GM15510 (cell line): ENCODE results near the gene ACHE.

Source experiments
- POLR2A ChIP-seq: IDR thresholded peaks from 3 replicates; pipeline ENCODE4 v1.6.1; 2011; ENCODE audit warnings: borderline replicate concordance; ENCODE audit not compliant: insufficient read length; ENCODE audit errors: extremely low read depth

ACHE gene

GRCh38 chr7:100896732-100897608 is 1.3 kb upstream of the ACHE start:
- no peak for TF ChIP-seq POLR2A

- no peak for TF ChIP-seq POLR2A
Observed at GRCh38 chr7:100895956-100896731, 456 bp upstream of the ACHE start.

GRCh38 chr7:100894860-100895700 is 608 bp downstream of the ACHE start:
- no peak for TF ChIP-seq POLR2A

GRCh38 chr7:100893910-100894721 is 1.6 kb downstream of the ACHE start:
- TF ChIP-seq POLR2A: no peak

- no peak for TF ChIP-seq POLR2A
Observed at GRCh38 chr7:100893318-100893895, 2.3 kb downstream of the ACHE start.

- TF ChIP-seq POLR2A: no peak
Observed at GRCh38 chr7:100892364-100893317, 3.0 kb downstream of the ACHE start.

- TF ChIP-seq POLR2A: no peak
Observed at GRCh38 chr7:100891568-100892247, 4.0 kb downstream of the ACHE start.

- TF ChIP-seq POLR2A: no peak
Observed at GRCh38 chr7:100890653-100891567, 4.8 kb downstream of the ACHE start.

- TF ChIP-seq POLR2A: peak; percentile 79
Observed at GRCh38 chr7:100888988-100889750, 6.5 kb downstream of the ACHE start, which contains the start of gene UFSP1. UFSP1 (minus strand) TSS chr7:100889715; CDS start chr7:100889271, 444 bp downstream.

- no peak for TF ChIP-seq POLR2A
Observed at GRCh38 chr7:100888291-100888987, 7.2 kb downstream of the ACHE start.
